Measurements from ENCODE around the gene NYNRIN.
"Not testable (repeated sequence)": the region's sequence is repeated elsewhere in the genome, so short reads cannot be mapped to it uniquely, and the experiment has no call there.

The NYNRIN gene

DNA sequence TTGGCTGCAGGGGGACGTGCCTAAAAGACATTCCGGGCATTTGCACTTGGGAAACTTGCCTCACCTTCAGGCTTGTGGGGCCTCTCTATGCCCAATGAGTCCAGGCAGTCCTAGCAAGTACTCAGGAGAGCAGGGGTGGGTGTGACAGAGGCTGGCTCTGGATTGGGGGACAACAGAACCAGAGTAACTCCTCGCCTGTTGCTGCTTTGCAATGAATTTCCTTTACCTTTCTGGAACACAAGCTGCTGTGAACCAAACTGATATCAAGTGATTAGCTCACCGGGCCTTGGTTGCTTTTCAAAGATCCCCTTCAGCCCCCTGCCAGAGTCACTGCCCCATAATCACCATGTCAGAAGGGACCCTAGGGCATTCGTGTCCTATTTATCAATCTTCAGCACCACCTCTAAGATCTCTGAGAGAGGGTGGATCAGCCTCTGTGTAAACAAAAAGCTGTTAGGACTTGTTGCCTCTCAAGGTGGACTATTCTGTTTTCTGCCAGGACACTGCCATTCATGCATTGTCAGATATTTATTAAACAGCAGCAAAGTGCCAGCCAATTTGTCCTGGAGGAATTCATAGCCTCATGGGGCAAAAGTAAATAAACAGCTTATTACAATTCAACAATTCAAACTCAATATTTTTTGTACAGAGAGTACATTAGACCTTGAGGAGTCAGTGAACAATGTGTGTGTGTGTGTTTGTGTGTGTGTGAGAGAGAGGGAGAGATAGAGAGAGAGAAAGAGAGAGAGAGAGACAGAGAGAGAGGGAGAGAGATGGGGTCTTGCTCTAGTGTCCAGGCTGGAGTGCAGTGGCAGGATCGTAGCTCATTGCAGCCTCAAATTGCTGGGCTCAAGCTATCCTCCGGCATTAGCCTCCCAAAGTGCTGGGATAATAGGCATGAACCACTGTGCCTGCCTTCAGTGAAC is 19.6 kb upstream of the NYNRIN start:
- peaks cover 13% of the 10 kb centered on the region for H3K27me3 Mint-ChIP-seq
- DNase-seq (no peak), ATAC-seq (no peak)
- no peaks in the 10 kb centered on the region for H3K9me3 Mint-ChIP-seq
- H3K27ac Mint-ChIP-seq: no peak overlapping the region
- no peak overlapping the region for H3K4me3 Mint-ChIP-seq
- peaks cover 14% of the 10 kb centered on the region for H3K4me1 Mint-ChIP-seq

DNA sequence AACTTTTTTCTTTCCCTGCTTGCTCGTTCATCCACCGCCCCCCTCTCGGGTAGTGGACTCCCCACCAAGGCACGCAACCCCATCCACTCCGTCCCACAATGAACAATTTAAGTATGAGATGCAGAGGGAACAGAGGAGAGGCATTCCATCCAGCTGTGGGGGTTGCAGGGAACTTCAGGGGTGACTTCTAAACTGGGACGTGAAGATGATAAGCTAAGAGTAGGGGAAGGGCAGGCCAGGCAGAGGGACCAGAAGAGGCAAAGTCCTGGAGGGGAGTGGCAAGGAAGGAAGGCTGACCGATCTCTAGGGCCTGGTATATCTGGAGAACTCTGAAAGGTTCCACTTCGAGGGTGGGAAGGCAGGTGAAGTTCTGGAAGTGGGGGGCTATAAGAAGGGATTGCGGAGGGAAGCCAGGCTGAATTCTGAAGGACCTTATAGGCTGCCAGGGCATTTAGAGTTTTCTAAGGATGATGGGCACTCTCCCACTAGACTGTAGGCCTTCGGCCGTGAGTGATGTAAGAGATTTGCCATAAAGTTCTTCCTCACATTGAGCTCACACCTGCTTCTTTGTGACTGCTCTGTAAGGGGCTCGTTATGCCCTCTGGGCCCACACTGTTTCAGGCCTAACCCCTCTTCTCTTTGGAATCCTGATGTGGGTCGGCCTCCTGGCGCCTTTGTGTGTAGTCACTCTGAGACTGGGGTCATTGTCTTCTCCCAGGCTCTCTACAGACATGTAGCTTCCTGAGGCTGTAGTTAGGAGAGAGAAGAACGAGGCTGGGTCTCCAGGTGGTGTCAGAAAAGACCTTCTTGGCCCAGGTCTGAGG is 18.7 kb upstream of the NYNRIN start:
- ATAC-seq: no peak
- no peak overlapping the region for H3K27ac Mint-ChIP-seq

DNA sequence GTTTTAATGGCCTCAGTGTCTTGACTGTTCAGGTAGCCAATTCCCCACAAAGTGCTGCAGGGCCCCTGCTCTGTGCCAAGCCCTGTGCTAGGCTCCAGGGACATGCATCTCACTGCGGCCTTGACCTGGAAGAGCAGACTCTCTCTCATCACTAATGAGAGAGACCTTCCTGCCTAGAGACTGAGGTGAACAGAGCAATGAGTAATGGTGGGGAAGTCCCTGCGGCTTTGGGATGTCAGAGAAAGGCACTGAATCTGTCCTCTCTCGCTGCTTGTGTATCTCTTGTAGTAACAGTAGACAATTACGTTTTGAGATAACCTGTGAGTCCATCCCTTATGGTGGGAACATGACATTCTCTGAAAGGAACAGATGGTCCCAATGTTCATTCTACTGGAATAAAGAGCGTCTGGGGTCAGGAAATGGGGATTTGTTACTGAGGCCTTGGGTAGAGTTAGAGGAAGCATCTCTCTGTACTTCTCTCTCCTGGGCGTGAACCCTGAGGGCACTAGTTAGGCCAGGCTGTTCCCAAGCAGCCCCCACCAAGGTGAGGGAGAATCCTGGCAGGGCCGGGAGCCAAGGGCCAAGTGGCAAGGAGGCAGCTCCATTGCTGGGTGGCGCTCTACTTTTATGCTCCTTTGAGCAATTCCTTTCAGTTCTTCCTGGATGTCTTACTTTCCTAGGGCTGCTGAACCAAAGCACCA is 17.3 kb upstream of the NYNRIN start:
- no peak overlapping the region for H3K4me3 Mint-ChIP-seq
- peak; percentile 66 for ATAC-seq
- H3K27me3 Mint-ChIP-seq: no peaks in the 10 kb centered on the region
- DNase-seq: no peak
- H3K9me3 Mint-ChIP-seq: no peaks in the 10 kb centered on the region
- peaks cover 14% of the 10 kb centered on the region for H3K4me1 Mint-ChIP-seq
- no peak overlapping the region for H3K27ac Mint-ChIP-seq

More for the DNA sequence above, 18.7 kb upstream of the NYNRIN start:
- Mint-ChIP-seq H3K9me3 (no peaks in the 10 kb centered on the region), H3K4me1 (peaks cover 14% of the 10 kb centered on the region), H3K4me3 (no peak overlapping the region), H3K27me3 (peaks cover 12% of the 10 kb centered on the region)
- no peak for DNase-seq

DNA sequence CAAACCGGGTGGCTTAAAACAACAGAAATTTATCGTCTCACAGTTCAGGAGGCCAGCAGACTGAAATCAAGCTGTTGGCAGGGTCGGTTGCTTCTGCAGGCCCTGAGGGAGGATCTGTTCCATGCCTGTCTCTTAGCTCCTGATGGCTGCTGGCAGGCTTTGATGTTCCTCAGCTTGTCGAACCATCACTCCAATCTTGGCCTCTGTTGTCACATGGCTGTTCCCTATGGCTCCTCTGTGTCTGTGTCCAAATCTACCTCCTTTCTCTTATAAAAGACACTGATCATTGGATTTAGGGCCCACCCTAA is 16.8 kb upstream of the NYNRIN start:
- no peaks in the 10 kb centered on the region for H3K9me3 Mint-ChIP-seq
- no peaks in the 10 kb centered on the region for H3K27me3 Mint-ChIP-seq
- ATAC-seq: no peak
- DNase-seq: no peak
- H3K4me3 Mint-ChIP-seq: no peak overlapping the region
- peaks cover 14% of the 10 kb centered on the region for H3K4me1 Mint-ChIP-seq
- H3K27ac Mint-ChIP-seq: no peak overlapping the region

DNA sequence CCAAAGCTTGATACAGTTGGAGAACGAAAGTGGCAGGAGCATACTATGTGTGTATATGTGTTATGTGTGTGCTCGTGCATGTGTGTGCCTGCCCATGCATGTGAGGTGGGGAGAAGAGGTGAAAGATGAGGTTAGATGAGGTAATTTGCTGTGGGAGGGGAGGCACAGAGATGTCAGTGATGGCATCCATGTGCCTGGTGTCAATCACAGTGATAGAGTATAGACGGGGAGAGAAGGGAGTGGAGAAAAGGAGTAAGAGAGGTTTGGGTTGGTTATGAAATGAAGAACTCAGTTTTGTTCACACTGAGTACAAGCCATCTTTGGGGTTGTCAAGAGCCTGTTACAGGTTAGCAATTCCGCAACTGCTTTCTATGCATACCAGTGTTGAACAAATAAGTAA is 14.6 kb upstream of the NYNRIN start:
- ATAC-seq (no peak), DNase-seq (no peak)
- no peak overlapping the region for H3K4me3 Mint-ChIP-seq
- no peak overlapping the region for H3K27ac Mint-ChIP-seq
- no peaks in the 10 kb centered on the region for H3K9me3 Mint-ChIP-seq
- H3K27me3 Mint-ChIP-seq: peaks cover 7% of the 10 kb centered on the region
- H3K4me1 Mint-ChIP-seq: peaks cover 7% of the 10 kb centered on the region

DNA sequence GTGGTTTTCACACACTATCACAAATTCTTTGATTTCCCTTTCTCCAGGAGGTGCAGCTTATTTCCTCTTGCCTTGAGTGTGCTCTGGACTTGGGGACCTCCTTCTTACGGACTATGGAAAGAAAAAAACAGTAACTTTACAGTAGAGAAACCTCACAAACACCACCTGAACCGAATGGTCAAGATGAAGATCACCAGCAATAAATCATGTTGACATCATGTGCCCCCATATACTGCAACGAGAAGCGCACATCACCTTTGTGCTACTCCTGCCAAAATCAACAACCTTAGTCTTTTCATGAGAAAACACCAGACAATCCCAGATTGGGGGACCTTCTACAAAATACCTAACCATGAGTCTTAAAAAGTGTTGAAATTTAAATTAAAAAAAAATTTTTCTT is 13.3 kb upstream of the NYNRIN start:
- DNase-seq (no peak), ATAC-seq (no peak)
- Mint-ChIP-seq H3K27ac (no peak overlapping the region), H3K27me3 (peaks cover 9% of the 10 kb centered on the region), H3K4me3 (no peak overlapping the region), H3K4me1 (peaks cover 7% of the 10 kb centered on the region), H3K9me3 (no peaks in the 10 kb centered on the region)

DNA sequence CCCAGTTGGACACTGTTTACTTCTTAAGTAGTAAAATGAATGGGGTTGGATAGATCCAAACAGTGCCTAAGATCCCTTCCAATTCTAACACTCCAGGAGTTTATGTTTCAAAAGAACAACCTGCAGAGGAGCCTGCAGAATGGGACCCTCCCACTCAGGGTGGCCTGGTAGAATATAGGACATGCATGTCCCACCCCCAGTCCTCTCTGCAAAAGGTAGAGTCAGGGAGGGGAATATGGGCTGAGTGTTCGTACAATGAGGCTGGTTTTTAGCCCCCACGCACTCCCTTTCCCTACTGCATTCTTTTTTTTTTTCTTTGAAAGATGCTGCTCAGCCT is 11.8 kb upstream of the NYNRIN start:
- Mint-ChIP-seq H3K9me3 (no peaks in the 10 kb centered on the region), H3K4me1 (no peaks in the 10 kb centered on the region), H3K27me3 (peaks cover 22% of the 10 kb centered on the region), H3K4me3 (no peak overlapping the region), H3K27ac (no peak overlapping the region)
- DNase-seq: no peak
- no peak for ATAC-seq

DNA sequence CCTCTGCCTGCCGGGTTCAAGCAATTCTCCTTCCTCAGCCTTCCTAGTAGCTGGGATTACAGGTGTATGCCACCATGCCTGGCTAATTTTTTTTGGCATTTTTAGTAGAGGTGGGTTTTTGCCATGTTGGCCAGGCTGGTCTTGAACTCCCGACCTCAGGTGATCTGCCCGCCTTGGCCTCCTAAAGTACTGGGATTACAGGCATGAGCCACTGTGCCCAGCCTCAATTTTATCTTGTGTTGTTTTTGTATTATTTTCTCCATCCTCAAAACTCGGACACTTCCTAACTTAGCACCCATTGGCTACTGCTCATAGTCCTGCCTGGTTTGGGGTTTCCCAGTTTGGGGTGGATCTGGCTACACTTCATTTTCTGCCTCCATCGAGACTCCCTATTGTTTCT is 11.2 kb upstream of the NYNRIN start:
- H3K4me1 Mint-ChIP-seq, H3K9me3 Mint-ChIP-seq, DNase-seq, H3K4me3 Mint-ChIP-seq, ATAC-seq, H3K27ac Mint-ChIP-seq: not testable (repeated sequence)
- H3K27me3 Mint-ChIP-seq: peaks cover 22% of the 10 kb centered on the region

DNA sequence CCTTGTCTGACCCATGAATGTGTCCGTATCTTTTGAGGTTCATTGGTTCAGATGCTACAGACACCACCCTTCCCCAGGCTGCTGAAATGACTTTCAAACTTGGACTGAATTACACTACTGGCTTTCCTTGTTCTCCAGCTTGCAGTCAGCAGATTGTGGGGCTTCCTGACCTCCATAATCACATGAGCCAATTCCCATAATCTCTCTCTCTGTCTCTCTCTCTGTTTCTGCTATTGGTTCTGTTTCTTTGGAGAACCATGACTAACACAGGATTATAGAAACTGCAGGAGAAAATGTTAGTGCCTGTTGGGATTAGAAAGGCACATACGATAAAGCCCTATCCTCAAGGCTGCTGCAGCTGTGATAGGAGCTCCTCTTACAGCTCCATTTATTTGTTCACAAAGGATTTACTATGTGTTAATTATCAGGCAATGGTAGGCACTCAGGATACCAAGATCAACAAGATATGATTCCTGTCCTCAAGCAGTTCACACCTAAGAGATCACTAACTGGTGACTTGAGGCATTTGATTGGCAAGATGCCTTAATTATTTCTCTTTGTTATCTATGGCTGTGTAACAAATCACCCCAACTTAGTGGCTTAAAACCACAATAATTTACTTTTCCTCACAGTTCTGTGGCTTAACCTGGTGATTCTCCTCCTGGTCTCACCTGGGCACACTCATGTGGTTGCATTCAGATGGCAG is 10.2 kb upstream of the NYNRIN start:
- Mint-ChIP-seq H3K9me3 (no peaks in the 10 kb centered on the region), H3K27me3 (peaks cover 22% of the 10 kb centered on the region), H3K27ac (no peak overlapping the region)

DNA sequence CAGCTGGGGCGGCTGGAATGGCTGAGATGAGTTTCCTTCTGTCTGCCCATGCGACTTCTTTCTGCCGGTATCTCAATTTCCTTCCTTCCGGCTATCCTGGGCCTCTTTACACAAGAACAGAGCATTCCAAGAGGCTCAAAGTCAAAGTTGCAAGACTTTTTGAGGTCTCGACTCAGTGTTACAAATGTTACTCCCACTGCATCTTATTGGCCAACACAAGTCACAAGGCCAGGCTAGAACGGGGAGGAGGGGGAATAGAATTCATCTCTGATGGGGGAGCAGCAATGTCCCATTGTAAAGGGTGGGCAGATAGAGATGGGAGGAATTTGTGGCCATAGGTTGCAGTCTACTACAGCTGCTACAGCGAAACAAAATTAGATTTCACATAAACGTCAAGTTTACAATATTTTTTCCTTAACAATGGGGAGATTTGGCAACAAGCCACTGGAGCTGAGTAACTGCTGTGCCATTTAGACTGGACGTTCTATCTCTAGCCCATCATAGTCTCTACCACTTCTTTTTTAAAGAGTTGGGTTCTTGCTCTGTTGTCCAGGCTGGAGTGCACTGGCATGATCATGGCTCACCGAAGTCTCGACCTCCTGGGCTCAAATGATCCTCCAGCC is 9.5 kb upstream of the NYNRIN start:
- no peak overlapping the region for H3K4me3 Mint-ChIP-seq
- DNase-seq: no peak
- no peaks in the 10 kb centered on the region for H3K4me1 Mint-ChIP-seq
- H3K27me3 Mint-ChIP-seq: peaks cover 22% of the 10 kb centered on the region
- no peaks in the 10 kb centered on the region for H3K9me3 Mint-ChIP-seq
- H3K27ac Mint-ChIP-seq: no peak overlapping the region
- ATAC-seq: no peak

More for the DNA sequence above, 10.2 kb upstream of the NYNRIN start:
- ATAC-seq (no peak), DNase-seq (no peak)
- Mint-ChIP-seq H3K4me3 (no peak overlapping the region), H3K4me1 (no peaks in the 10 kb centered on the region)

DNA sequence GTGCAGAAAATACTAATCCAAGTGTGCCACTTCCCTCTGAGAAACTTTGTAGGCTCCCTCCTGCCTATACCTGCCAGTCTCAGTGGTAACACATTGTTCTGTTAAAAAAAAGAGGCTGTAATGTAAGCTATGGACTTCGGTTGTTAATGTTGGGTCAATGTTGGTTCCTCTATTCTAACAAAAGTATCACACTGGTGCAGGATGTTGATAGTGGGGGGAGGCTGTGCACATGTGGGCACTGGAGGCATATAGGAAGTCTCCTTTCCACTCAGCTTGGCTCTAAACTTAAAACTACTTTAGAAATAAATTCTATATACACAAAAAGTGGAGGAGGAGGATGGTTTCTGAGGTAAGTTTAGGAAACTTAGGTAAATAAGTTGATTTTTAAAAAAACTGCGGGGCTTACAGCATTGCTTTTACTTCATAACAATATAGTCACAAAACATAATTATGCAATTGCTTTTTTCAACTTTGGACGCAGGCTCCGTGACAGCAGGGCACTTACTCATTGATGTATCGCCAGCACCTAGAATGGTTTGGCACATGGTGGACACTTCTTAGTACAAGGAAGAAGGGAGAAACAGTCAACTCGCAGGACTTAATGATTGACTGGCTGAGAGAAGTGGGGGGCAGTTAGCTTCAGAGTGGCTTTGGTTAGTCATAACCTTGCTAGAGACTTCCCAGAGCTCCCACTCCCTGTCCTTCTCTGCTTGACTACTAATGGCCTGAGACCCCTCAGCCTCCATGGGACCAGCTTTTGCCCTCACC is 7.9 kb upstream of the NYNRIN start:
- no peaks in the 10 kb centered on the region for H3K9me3 Mint-ChIP-seq
- H3K27ac Mint-ChIP-seq: peak overlapping the region in 1 of 2 donors; percentile 43
- ATAC-seq (no peak), DNase-seq (no peak)
- peaks cover 22% of the 10 kb centered on the region for H3K27me3 Mint-ChIP-seq
- no peak overlapping the region for H3K4me3 Mint-ChIP-seq
- H3K4me1 Mint-ChIP-seq: peaks cover 4% of the 10 kb centered on the region

DNA sequence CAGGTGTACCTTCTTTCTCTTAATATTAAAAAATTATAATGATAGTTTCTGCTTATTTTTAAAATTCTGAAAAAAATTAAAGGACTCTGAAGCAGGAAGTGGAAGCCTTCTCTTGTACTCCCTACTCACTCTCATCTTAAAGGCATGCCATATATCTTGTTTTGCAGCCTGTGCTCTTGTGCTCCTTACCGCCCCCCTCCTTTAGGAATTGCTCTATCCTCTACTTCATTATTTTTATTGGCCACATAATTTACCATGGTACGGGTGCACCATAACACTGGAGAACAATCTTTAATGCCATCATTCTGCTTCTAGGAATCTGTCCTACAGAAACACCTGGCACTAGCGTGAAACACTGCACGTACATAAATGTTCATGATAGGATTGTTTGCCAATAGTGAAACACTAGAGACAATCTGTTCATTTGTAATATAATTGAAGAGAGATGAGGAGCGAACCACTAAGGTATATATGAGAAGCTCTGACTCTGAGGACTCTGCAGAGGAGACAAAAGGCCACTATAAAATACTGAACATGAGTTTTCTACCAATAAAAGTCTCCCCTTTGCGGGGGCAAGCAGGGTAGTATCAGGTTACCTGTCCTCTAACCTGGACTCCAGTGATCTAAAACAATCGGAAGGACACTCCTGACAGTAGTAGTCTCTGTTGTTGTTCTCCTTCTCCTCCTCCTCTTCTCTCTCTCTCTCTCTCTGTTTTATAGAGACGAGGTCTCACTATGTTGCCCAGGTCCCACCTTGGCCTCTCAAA is 6.3 kb upstream of the NYNRIN start:
- ATAC-seq (no peak), DNase-seq (no peak)
- Mint-ChIP-seq H3K27ac (no peak overlapping the region), H3K4me1 (peaks cover 6% of the 10 kb centered on the region), H3K4me3 (no peak overlapping the region), H3K9me3 (no peaks in the 10 kb centered on the region), H3K27me3 (peaks cover 33% of the 10 kb centered on the region)

DNA sequence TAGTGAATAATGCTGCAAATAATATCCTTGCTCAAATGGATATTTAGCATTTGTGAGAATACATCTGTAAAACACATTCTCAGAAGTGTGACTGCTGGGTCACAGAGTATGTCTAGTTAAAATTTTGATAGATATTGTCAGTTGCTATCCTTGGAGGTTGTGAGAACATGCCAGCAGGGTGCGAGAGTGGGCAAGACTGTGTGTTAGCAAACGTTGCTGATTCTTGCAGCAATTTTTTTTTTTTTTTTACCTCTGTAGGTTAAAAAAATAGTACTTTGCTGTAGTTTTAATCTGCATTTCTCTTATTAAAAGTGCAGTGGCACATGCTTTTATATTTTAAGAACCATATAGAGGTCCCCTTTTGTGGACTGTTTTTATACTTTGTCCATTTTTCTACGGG is 4.5 kb upstream of the NYNRIN start:
- no peak for ATAC-seq
- H3K27me3 Mint-ChIP-seq: peaks cover 32% of the 10 kb centered on the region
- H3K9me3 Mint-ChIP-seq: no peaks in the 10 kb centered on the region
- no peak overlapping the region for H3K4me3 Mint-ChIP-seq
- no peak overlapping the region for H3K27ac Mint-ChIP-seq
- H3K4me1 Mint-ChIP-seq: peaks cover 8% of the 10 kb centered on the region
- no peak for DNase-seq

Data from stimulated activated naive CD8-positive, alpha-beta T cell treated with anti-CD3 and anti-CD28 coated beads, Interleukin-15, amount 100 ng/mL, for 72 hours (primary cell).